Measurements from ENCODE around the gene COL23A1. TPM values are rescaled to one million over a fixed set of nuclear protein-coding genes. Genes with fewer than 3 reads are reported as not detected.

Gene COL23A1
- total RNA-seq, 1 experiment from 2014 or later: not detected

DNA sequence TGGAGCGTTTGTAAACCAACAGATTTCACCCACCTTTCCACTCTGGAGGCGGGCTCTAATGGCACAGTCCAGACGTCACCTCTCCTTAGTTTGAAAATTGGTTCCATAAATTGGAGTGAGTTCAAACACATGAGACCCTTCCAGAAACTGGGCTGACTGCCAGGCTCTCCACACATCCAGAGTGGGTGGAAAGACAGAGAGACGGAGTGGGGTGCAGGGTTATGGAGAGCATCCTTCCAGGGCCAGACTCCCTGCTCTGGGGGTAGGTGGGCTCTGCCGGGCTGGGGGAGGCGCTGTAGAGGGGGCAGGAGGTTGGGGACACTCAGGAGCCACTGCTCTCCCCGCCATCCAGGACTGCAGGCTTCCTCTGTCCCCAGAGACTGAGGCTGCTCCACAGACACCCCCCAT, 252.9 kb downstream of the COL23A1 start:
- intact Hi-C loops (cut with micrococcal nuclease; ENCODE audit: unreplicated experiment): no loop called here
- no peak overlapping the region for H3K27ac ChIP-seq (ENCODE audit: low read depth, low read length, poor library complexity, severe bottlenecking)
- no peaks in the 10 kb centered on the region for H3K9me3 ChIP-seq (ENCODE audit: low read depth, low read length, poor library complexity, severe bottlenecking)
- DNase-seq (ENCODE audit: low spot score): no peak
- no TSS peak for BruUV-seq (replicated peaks)
- ChIA-PET CTCF (no interaction called here), POLR2A (ENCODE audit: low non-redundant PET) (no interaction called here)
- no peak overlapping the region for H3K4me3 ChIP-seq (ENCODE audit: low read depth, low read length, poor library complexity, severe bottlenecking)
- H3K27me3 ChIP-seq (replicated peaks; ENCODE audit: insufficient read depth, low read depth, low read length, poor library complexity): no peaks in the 10 kb centered on the region
- H3K36me3 ChIP-seq (ENCODE audit: insufficient read depth, low read length, poor library complexity, severe bottlenecking): no peaks in the 10 kb centered on the region
- no peaks in the 10 kb centered on the region for H3K4me1 ChIP-seq (ENCODE audit: insufficient read depth, low read length, poor library complexity, severe bottlenecking)
- TF ChIP-seq, protein P1, sequence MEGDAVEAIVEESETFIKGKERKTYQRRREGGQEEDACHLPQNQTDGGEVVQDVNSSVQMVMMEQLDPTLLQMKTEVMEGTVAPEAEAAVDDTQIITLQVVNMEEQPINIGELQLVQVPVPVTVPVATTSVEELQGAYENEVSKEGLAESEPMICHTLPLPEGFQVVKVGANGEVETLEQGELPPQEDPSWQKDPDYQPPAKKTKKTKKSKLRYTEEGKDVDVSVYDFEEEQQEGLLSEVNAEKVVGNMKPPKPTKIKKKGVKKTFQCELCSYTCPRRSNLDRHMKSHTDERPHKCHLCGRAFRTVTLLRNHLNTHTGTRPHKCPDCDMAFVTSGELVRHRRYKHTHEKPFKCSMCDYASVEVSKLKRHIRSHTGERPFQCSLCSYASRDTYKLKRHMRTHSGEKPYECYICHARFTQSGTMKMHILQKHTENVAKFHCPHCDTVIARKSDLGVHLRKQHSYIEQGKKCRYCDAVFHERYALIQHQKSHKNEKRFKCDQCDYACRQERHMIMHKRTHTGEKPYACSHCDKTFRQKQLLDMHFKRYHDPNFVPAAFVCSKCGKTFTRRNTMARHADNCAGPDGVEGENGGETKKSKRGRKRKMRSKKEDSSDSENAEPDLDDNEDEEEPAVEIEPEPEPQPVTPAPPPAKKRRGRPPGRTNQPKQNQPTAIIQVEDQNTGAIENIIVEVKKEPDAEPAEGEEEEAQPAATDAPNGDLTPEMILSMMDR (conservative IDR thresholded peaks at IDR 0.05; ENCODE audit: low read depth, low read length): no peak
- no peak for TF ChIP-seq EZH2 (IDR thresholded peaks at IDR 0.05; ENCODE audit: borderline replicate concordance, low read depth, low read length, poor library complexity, severe bottlenecking)

- Histone ChIP-seq H3K27ac (ENCODE audit: low read depth, low read length, poor library complexity, severe bottlenecking) (no peak overlapping the region), H3K4me1 (ENCODE audit: insufficient read depth, low read length, poor library complexity, severe bottlenecking) (no peaks in the 10 kb centered on the region), H3K4me3 (ENCODE audit: low read depth, low read length, poor library complexity, severe bottlenecking) (no peak overlapping the region), H3K36me3 (ENCODE audit: insufficient read depth, low read length, poor library complexity, severe bottlenecking) (no peaks in the 10 kb centered on the region), H3K27me3 (replicated peaks; ENCODE audit: insufficient read depth, low read depth, low read length, poor library complexity) (no peaks in the 10 kb centered on the region), H3K9me3 (ENCODE audit: low read depth, low read length, poor library complexity, severe bottlenecking) (no peaks in the 10 kb centered on the region)
- CTCF ChIA-PET: no interaction called here
- no TSS peak for BruUV-seq (replicated peaks)
- intact Hi-C loops (cut with micrococcal nuclease; ENCODE audit: unreplicated experiment): no loop called here
- TF ChIP-seq, protein P1 (conservative IDR thresholded peaks at IDR 0.05; ENCODE audit: low read depth, low read length): no peak
- no peak for TF ChIP-seq EZH2 (IDR thresholded peaks at IDR 0.05; ENCODE audit: borderline replicate concordance, low read depth, low read length, poor library complexity, severe bottlenecking)
- no peak for DNase-seq (ENCODE audit: low spot score)
- POLR2A ChIA-PET (ENCODE audit: low non-redundant PET): no interaction called here
These were observed 253.3 kb downstream of the COL23A1 start for GRCh38 chr5:178336889-178337288.

GRCh38 chr5:178335302-178336030, 254.7 kb downstream of the COL23A1 start:
- CTCF ChIA-PET: interaction anchor here (0.6 kb wide), 1 partner anchor 55 kb away, joined by 3 read pairs; no protein-coding TSS in a partner anchor
- no peak overlapping the region for H3K4me3 ChIP-seq (ENCODE audit: low read depth, low read length, poor library complexity, severe bottlenecking)
- intact Hi-C loops (cut with micrococcal nuclease; ENCODE audit: unreplicated experiment): no loop called here
- no peaks in the 10 kb centered on the region for H3K9me3 ChIP-seq (ENCODE audit: low read depth, low read length, poor library complexity, severe bottlenecking)
- BruUV-seq (replicated peaks): no TSS peak
- DNase-seq (ENCODE audit: low spot score): no peak
- H3K36me3 ChIP-seq (ENCODE audit: insufficient read depth, low read length, poor library complexity, severe bottlenecking): no peaks in the 10 kb centered on the region
- POLR2A ChIA-PET (ENCODE audit: low non-redundant PET): no interaction called here
- TF ChIP-seq, protein P1 (conservative IDR thresholded peaks at IDR 0.05; ENCODE audit: low read depth, low read length): no peak
- no peak for TF ChIP-seq EZH2 (IDR thresholded peaks at IDR 0.05; ENCODE audit: borderline replicate concordance, low read depth, low read length, poor library complexity, severe bottlenecking)
- H3K27ac ChIP-seq (ENCODE audit: low read depth, low read length, poor library complexity, severe bottlenecking): no peak overlapping the region
- H3K4me1 ChIP-seq (ENCODE audit: insufficient read depth, low read length, poor library complexity, severe bottlenecking): no peaks in the 10 kb centered on the region
- no peaks in the 10 kb centered on the region for H3K27me3 ChIP-seq (replicated peaks; ENCODE audit: insufficient read depth, low read depth, low read length, poor library complexity)
